MM.1S (cell line): ENCODE measurements around the gene RARRES2.
A peak's percentile ranks its signal among the peaks of the same experiment; 100 is the strongest.

ENCODE experiments used
- DNase-seq: peaks from one replicate; pipeline ENCODE4 v3.0.0-alpha.2; 2015
- H2AFZ ChIP-seq: fragments of 300-600 bp; sonication (generic); 2 replicates; pipeline ENCODE4 v1.6.0; 2016; ENCODE audit warnings: antibody characterized with exemption, low read length
- H3F3A ChIP-seq: fragments of 300-600 bp; sonication (generic); 2 replicates; pipeline ENCODE4 v1.6.1; 2016; ENCODE audit warnings: mild to moderate bottlenecking, antibody characterized with exemption, low read length, moderate library complexity, mixed read lengths; ENCODE audit not compliant: insufficient read depth
- H3K27ac ChIP-seq: fragments of 300-600 bp; sonication (generic); 2 replicates; pipeline ENCODE4 v1.5.1; 2016; ENCODE audit warnings: mild to moderate bottlenecking, low read length
- H3K27me3 ChIP-seq: fragments of 300-600 bp; sonication (generic); replicated peaks from 2 replicates; pipeline ENCODE4 v1.6.0; 2016; ENCODE audit warnings: low read length; ENCODE audit not compliant: insufficient read depth
- H3K36me3 ChIP-seq: fragments of 300-600 bp; sonication (generic); replicated peaks from 2 replicates; pipeline ENCODE4 v1.6.1; 2016; ENCODE audit warnings: mild to moderate bottlenecking, low read length, mixed read lengths; ENCODE audit not compliant: insufficient read depth
- H3K4me1 ChIP-seq: fragments of 300-600 bp; sonication (generic); 2 replicates; pipeline ENCODE4 v1.6.1; 2016; ENCODE audit warnings: low read length, mixed read lengths
- H3K4me2 ChIP-seq: fragments of 300-600 bp; sonication (generic); 2 replicates; pipeline ENCODE4 v1.6.0; 2016; ENCODE audit warnings: low read depth, low read length
- H3K4me3 ChIP-seq: fragments of 300-600 bp; sonication (generic); 2 replicates; pipeline ENCODE4 v1.5.1; 2016; ENCODE audit warnings: low read length, mixed read lengths
- H3K79me2 ChIP-seq: fragments of 300-600 bp; sonication (generic); 2 replicates; pipeline ENCODE4 v1.6.1; 2016; ENCODE audit warnings: mixed run types, low read length, mixed read lengths
- H3K9ac ChIP-seq: fragments of 300-600 bp; sonication (generic); 2 replicates; pipeline ENCODE4 v1.6.1; 2016; ENCODE audit warnings: low read length, mixed read lengths
- H3K9me2 ChIP-seq: fragments of 300-600 bp; sonication (generic); replicated peaks from 2 replicates; pipeline ENCODE4 v1.6.1; 2016; ENCODE audit warnings: mild to moderate bottlenecking, low read length, mixed read lengths; ENCODE audit not compliant: insufficient read depth
- H3K9me3 ChIP-seq: fragments of 300-600 bp; sonication (generic); replicated peaks from 2 replicates; pipeline ENCODE4 v1.6.1; 2016; ENCODE audit warnings: mild to moderate bottlenecking, low read length, mixed read lengths; ENCODE audit not compliant: insufficient read depth
- H4K20me1 ChIP-seq: fragments of 300-600 bp; sonication (generic); 2 replicates; pipeline ENCODE4 v1.6.1; 2016; ENCODE audit warnings: mild to moderate bottlenecking, low read length, moderate library complexity, mixed read lengths; ENCODE audit not compliant: insufficient read depth
- CTCF ChIP-seq: fragments of 300-600 bp; sonication (generic); IDR thresholded peaks from 2 replicates; pipeline ENCODE4 v1.5.1; 2016; ENCODE audit warnings: antibody characterized with exemption, low read length, mixed read lengths
- EZH2 ChIP-seq: fragments of 300-600 bp; sonication (generic); optimal IDR thresholded peaks from 2 replicates; pipeline ENCODE3; 2017; ENCODE audit warnings: low read depth, mild to moderate bottlenecking, antibody characterized with exemption, low read length, mixed read lengths
- EZH2phosphoT487 ChIP-seq: fragments of 300-600 bp; sonication (generic); IDR thresholded peaks from 2 replicates; pipeline ENCODE4 v1.6.1; 2018; ENCODE audit warnings: antibody characterized with exemption, low read length

RARRES2 gene

GRCh38 chr7:150357771-150358427, 16.5 kb upstream of the RARRES2 start:
- no peaks in the 10 kb centered on the region for H3K36me3 ChIP-seq
- H3K4me3 ChIP-seq: no peak overlapping the region; the same call in 1 of the 2 replicates
- H3K4me1 ChIP-seq: peaks cover 24% of the 10 kb centered on the region
- no peak for DNase-seq
- H3K9ac ChIP-seq: peak overlapping the region; percentile 1; the same call in 1 of the 2 replicates
- no peaks in the 10 kb centered on the region for H3K9me3 ChIP-seq
- peak overlapping the region; percentile 40 for H2AFZ ChIP-seq
- no peaks in the 10 kb centered on the region for H3K27me3 ChIP-seq
- peak overlapping the region; percentile 40; the same call in 1 of the 2 replicates for H3K27ac ChIP-seq
- H4K20me1 ChIP-seq: no peaks in the 10 kb centered on the region
- TF ChIP-seq EZH2 (no peak), EZH2phosphoT487 (no peak), CTCF (no peak; the same call in 1 of the 2 replicates)
- H3K79me2 ChIP-seq: no peaks in the 10 kb centered on the region
- peaks cover 15% of the 10 kb centered on the region for H3F3A ChIP-seq
- H3K4me2 ChIP-seq: peak overlapping the region; percentile 46
- H3K9me2 ChIP-seq: no peaks in the 10 kb centered on the region

- no peaks in the 10 kb centered on the region for H3K79me2 ChIP-seq
- TF ChIP-seq CTCF: no peak
- no peak for TF ChIP-seq EZH2phosphoT487
- TF ChIP-seq EZH2: no peak
- no peaks in the 10 kb centered on the region for H3K9me2 ChIP-seq
- peaks cover 15% of the 10 kb centered on the region for H3F3A ChIP-seq
- no peaks in the 10 kb centered on the region for H4K20me1 ChIP-seq
- H3K4me1 ChIP-seq: peaks cover 24% of the 10 kb centered on the region
- H3K36me3 ChIP-seq: no peaks in the 10 kb centered on the region
- no peaks in the 10 kb centered on the region for H3K9me3 ChIP-seq
- peak overlapping the region; percentile 40 for H2AFZ ChIP-seq
- peak; percentile 69 for DNase-seq
- H3K27me3 ChIP-seq: no peaks in the 10 kb centered on the region
- peak overlapping the region; percentile 46 for H3K4me2 ChIP-seq
- H3K4me3 ChIP-seq: peak overlapping the region; percentile 11; the same call in 1 of the 2 replicates
- H3K27ac ChIP-seq: peak overlapping the region; percentile 40; the same call in 1 of the 2 replicates
- peak overlapping the region; percentile 1; the same call in 1 of the 2 replicates for H3K9ac ChIP-seq
Measured at GRCh38 chr7:150357270-150357669, 15.8 kb upstream of the RARRES2 start.

DNA sequence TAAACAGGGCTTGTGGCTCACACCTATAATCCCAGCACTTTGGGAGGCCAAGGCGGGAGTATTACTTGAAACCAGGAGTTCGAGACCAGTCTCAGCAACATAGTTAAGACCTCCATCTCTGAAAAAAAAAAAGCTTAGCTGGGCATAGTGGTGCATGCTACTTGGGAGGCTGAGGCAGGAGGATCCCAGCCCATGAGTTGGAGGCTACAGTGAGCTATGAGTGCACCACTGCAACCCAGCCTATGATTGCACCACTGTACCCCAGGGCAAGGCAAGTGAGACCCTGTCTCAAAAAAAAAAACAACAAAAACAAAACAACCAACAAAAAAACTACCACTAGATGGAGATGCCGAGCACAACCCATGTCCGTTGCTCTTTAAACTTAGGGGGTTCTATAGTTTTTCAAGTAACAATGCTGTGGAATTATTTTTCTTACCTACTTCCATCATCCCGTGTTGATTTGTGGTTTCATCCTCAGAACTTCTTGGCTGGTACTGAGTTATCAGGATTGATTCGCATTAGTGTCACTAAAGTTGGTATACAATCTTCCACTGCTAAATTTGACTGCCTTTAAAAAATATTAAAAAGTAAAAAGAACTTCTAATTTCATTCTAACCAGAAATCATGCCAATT, 15.0 kb upstream of the RARRES2 start:
- no peak overlapping the region for H3K9ac ChIP-seq
- peaks cover 6% of the 10 kb centered on the region; the same call in 1 of the 2 replicates for H3K27me3 ChIP-seq
- H3K4me3 ChIP-seq: no peak overlapping the region
- no peaks in the 10 kb centered on the region for H3K79me2 ChIP-seq
- no peaks in the 10 kb centered on the region for H3K9me3 ChIP-seq
- H3K4me2 ChIP-seq: peak overlapping the region; percentile 3; the same call in 1 of the 2 replicates
- no peaks in the 10 kb centered on the region for H3K9me2 ChIP-seq
- peaks cover 24% of the 10 kb centered on the region for H3K4me1 ChIP-seq
- H3K36me3 ChIP-seq: no peaks in the 10 kb centered on the region
- H3K27ac ChIP-seq: no peak overlapping the region
- H2AFZ ChIP-seq: peak overlapping the region; percentile 37
- peak; percentile 69 for DNase-seq
- no peak for TF ChIP-seq EZH2phosphoT487
- TF ChIP-seq CTCF: peak; percentile 95
- peaks cover 15% of the 10 kb centered on the region for H3F3A ChIP-seq
- no peaks in the 10 kb centered on the region for H4K20me1 ChIP-seq
